GM18505 (cell line): ENCODE results near the gene CALD1.
A peak's percentile ranks its signal among the peaks of the same experiment; 100 is the strongest.

ENCODE experiments used
- ATAC-seq: cut with Tn5 transposase; IDR thresholded peaks from one replicate; pipeline ENCODE4 v1.9.1; 2021; ENCODE audit not compliant: unreplicated experiment
- POLR2A ChIP-seq: IDR thresholded peaks from 4 replicates; pipeline ENCODE4 v1.6.1; 2011; ENCODE audit warnings: borderline replicate concordance; ENCODE audit not compliant: insufficient read depth, insufficient read length; ENCODE audit errors: extremely low read depth

CALD1 gene

DNA sequence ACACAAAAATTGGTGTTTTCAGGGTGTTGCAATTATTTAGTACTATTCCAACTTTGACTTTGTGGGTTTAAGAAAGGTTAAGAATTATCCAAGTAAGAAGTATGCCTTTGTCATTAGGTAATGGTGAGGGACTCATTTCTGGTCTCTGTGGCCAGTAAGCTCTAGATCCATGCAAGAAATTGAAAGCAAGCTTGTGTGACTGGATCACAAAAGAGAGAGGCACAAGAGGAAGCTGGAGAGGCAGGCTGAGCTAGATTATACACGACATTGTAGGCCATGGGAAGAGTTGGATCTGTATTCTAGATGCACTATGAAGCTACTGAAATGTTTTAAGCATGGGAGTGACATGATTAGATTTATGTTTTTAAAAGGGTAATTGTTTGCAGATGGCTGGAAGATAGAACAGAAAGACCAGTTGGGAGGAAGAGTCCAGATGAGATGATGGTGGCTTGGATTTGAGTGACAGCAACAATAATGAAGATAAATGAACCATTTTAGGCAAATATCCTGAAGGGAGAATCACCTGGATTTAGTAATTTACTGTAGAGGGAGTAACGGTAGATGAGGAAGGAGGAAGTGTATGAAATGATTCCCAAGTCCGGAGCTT, 50.0 kb downstream of the CALD1 start:
- no peak for ATAC-seq
- no peak for TF ChIP-seq POLR2A

DNA sequence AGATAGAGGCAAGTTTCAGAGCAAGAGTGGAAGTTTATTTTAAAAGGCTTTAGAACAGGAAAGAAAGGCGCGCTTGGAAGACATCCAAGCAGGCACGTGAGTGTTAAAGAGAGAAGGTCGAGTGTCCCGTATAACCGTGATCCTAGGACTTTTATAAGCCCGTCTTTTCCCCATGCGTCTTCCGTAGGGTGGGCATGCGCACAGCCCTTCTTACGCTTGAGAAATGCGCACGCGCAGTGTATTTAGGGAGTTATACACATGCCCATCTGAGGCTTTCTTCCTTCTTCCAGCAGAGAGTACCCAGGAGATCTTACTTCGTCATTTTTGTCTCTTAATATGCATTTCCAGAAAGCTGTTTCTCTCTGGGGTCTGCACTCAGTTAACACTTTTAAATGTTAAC, 52.4 kb downstream of the CALD1 start:
- TF ChIP-seq POLR2A: no peak
- ATAC-seq: no peak

- ATAC-seq: no peak
- no peak for TF ChIP-seq POLR2A
Observed at GRCh38 chr7:134832367-134832766, 52.9 kb downstream of the CALD1 start.

DNA sequence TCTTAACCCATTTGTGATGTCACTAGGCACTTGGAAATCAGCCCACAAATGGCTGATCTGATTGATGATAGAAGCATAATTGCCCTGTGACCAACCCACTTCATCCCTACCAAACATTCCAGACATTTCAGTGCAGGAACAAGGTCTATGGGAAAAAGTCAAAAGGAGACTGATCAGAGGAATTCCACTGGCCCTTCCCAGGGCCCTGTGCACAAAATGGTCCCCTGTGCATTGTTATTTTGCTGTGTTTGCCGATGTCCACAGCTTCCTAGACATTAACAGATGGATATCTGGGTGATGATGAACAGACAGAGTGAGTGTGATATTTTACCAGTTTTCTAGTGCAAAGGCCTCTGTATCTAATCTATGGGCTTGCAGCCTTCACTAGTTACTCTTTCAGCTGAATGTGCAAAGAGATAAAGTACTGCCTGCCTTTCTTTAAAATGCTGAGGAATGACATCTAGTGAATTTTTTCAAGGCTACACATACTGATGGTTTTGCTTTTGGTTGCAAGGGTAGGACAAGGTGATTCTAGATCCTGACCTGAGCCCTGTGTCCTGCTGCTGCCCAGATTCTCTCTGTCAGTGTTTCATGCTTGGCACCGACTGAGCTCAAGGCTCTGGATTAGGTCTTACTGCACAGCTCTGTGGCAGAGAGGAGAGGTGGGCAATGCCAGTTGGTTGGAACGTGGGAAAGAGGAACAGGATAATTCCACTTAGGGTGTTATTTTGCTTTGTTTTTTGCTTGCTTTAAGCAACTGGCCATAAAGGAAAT, 55.4 kb downstream of the CALD1 start:
- no peak for TF ChIP-seq POLR2A
- ATAC-seq: no peak

DNA sequence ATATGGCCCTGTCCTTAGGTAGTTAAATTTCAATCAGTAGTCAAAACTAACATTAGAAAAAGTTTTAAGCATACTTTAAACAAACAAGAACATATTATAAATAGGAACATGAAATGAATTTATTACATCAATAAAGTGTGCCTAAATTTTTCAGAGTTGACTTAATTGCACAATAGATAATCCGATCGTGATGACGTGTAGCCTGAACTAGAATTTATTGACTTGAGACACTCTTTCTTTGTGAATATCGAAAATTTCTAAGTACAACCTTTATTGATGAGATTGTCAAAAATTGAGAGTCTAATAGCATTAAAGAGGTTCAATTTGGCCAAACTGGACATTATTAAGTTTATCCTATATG, 56.0 kb downstream of the CALD1 start:
- ATAC-seq: no peak
- no peak for TF ChIP-seq POLR2A

DNA sequence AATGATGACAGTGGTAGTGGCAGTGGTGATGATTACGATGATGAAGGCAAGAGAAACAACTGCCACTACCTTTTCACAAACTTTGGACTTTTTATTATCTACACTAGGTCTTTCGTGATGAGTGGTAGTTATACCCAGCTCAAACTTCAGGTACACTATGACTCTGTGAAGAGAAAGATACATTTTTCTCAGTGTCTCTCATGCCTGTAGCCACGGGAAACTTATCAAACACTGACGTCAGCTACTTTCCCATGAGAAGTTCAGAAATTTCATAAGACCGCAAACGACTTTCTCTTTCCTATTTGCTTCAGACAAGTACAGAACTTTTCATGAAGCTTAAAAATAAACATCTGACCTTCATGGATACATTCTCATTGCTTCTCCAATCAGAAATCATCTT, 57.0 kb downstream of the CALD1 start:
- ATAC-seq: no peak
- TF ChIP-seq POLR2A: no peak

DNA sequence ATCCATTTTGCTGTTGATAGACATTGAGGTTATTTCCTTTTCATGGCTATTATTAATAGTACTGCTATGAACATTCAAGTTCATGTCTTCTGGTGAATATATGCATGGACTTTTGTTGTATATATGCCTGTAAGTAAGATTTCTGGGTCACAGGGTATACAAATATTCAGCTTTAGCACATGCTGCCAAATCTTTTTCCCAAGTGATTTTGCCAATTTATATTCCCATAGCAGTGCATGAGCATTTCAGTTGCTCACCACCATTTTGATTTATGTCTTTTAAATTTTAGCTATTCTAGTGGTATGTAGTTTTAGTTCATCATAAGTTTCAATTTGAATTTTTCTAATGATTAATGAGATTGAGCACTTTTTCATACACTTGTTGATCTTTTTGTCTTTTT, 59.9 kb downstream of the CALD1 start:
- no peak for TF ChIP-seq POLR2A
- no peak for ATAC-seq

- ATAC-seq: no peak
- TF ChIP-seq POLR2A: no peak
Observed at GRCh38 chr7:134842062-134842461, 62.6 kb downstream of the CALD1 start.

DNA sequence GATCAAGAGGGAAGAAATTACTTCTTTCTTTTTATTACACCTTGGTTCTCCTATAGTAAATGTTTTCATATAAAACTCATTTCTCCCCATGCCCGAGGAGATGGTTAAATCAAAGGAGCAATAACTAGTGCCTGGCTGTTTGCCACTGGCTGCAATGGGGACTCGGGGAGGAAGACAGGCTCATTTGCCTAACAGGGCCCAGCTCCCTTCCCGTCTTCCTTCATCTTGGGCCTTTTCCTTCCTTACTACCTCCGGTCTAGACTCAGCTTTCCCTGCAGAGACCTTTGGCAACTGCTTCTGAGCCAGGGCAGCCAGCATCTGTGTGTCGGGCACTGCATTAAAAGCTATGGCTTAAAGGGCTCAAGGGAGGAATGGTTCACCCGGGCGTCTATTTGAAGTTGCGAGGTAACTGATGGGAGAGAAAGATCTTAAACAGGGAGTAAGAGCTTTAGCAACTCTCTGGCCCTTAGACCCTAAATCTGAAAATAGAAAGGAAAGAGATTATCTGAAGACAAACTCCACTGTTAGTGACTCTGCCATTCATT, 63.5 kb downstream of the CALD1 start:
- no peak for TF ChIP-seq POLR2A
- ATAC-seq: no peak

GRCh38 chr7:134844200-134844599, 64.8 kb downstream of the CALD1 start:
- no peak for TF ChIP-seq POLR2A
- no peak for ATAC-seq

DNA sequence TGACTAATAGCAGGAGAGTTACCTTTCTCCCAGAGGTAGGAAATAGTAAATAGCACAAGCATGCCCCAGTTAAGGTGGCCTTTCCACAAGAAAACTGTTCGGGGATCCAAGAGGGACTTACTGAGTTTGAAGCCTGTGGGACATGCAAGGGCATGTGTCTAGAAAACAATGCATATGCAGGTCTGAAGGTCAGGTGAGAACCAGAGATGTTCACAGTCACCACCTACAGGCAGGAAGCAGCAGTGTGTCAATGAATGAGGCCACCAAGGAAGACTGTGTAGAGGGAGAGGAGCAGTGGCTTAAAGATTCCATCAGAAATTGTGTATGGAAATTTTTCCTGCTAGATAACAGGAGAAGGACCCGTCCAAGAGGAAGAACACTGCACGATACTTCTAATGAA, 66.0 kb downstream of the CALD1 start:
- TF ChIP-seq POLR2A: no peak
- peak; percentile 64 for ATAC-seq

DNA sequence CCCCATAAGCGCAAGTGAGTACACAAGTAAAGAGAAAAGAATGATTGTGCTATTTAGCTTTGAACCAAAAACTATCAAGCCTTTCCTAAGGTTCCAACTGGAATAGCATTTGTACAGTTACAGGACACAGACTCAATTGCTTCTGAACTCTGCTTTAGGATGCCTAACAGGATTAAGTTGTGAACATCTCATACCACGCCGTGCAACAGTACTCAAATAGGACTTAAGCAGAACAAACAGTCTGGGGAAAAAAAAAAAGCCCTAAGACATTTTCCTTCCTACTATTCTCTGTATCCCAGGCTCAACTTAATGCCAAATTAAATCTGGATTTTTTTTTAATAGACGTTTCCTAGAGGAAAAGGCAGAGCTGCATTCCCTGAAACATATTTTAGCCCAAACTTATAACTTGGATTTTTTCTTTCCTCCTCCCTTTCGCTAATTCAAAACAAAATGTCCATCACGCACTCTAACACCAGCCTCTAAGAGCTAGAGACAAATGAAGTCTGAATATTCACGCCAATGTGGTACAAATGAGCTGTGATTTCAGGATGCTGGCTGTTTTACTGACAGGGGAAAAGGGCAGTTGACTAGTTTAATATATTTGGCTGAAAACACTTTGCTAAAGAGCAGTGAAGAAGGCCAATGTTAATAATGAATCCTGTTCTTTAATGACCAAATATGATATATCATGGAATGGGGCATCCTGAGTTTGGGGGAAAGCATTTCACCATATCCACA, 68.6 kb downstream of the CALD1 start:
- no peak for TF ChIP-seq POLR2A
- no peak for ATAC-seq

GRCh38 chr7:134850066-134850465, 70.6 kb downstream of the CALD1 start:
- no peak for TF ChIP-seq POLR2A
- ATAC-seq: no peak

GRCh38 chr7:134851141-134851540, 71.7 kb downstream of the CALD1 start:
- no peak for ATAC-seq
- TF ChIP-seq POLR2A: no peak
